KOPT-K1 (cell line): ENCODE data around the gene SLCO2B1.

Experiments used
- H3K27ac ChIP-seq: fragments of 200-600 bp; sonication (generic); 2 replicates; pipeline ENCODE4 v1.5.1; 2016; ENCODE audit warnings: antibody characterized with exemption, mild to moderate bottlenecking, low read depth, low read length; ENCODE audit not compliant: poor library complexity, severe bottlenecking
- H3K36me3 ChIP-seq: fragments of 200-600 bp; sonication (generic); 2 replicates; pipeline ENCODE4 v1.5.1; 2017; ENCODE audit warnings: antibody characterized with exemption, mild to moderate bottlenecking, low read length, moderate library complexity; ENCODE audit not compliant: insufficient read depth
- H3K9me3 ChIP-seq: fragments of 200-600 bp; sonication (generic); 2 replicates; pipeline ENCODE4 v1.5.1; 2017; ENCODE audit warnings: antibody characterized with exemption, low read length, mild to moderate bottlenecking; ENCODE audit not compliant: insufficient read depth, poor library complexity, severe bottlenecking

The SLCO2B1 gene

GRCh38 chr11:75152651-75153427 is 1.9 kb downstream of the SLCO2B1 start:
- no peaks in the 10 kb centered on the region for H3K36me3 ChIP-seq

GRCh38 chr11:75154646-75155569 is 4.0 kb downstream of the SLCO2B1 start:
- Histone ChIP-seq H3K36me3 (no peaks in the 10 kb centered on the region), H3K9me3 (no peaks in the 10 kb centered on the region), H3K27ac (no peak overlapping the region)

More at GRCh38 chr11:75152651-75153427, 1.9 kb downstream of the SLCO2B1 start:
- Histone ChIP-seq H3K27ac (no peak overlapping the region), H3K9me3 (no peaks in the 10 kb centered on the region)

GRCh38 chr11:75155570-75156422 is 4.9 kb downstream of the SLCO2B1 start:
- Histone ChIP-seq H3K36me3 (no peaks in the 10 kb centered on the region), H3K9me3 (peaks cover 8% of the 10 kb centered on the region), H3K27ac (no peak overlapping the region)

GRCh38 chr11:75158241-75158640 is 7.3 kb downstream of the SLCO2B1 start:
- Histone ChIP-seq H3K27ac (no peak overlapping the region), H3K9me3 (peaks cover 19% of the 10 kb centered on the region), H3K36me3 (no peaks in the 10 kb centered on the region)

GRCh38 chr11:75158696-75159150 is 7.8 kb downstream of the SLCO2B1 start:
- Histone ChIP-seq H3K36me3 (no peaks in the 10 kb centered on the region), H3K27ac (no peak overlapping the region), H3K9me3 (peaks cover 19% of the 10 kb centered on the region)

- H3K27ac ChIP-seq = no peak overlapping the region
- no peaks in the 10 kb centered on the region for H3K36me3 ChIP-seq
- H3K9me3 ChIP-seq = peaks cover 19% of the 10 kb centered on the region
Observed at GRCh38 chr11:75159151-75159953, 8.4 kb downstream of the SLCO2B1 start.

- no peaks in the 10 kb centered on the region for H3K36me3 ChIP-seq
- peaks cover 19% of the 10 kb centered on the region for H3K9me3 ChIP-seq
- no peak overlapping the region for H3K27ac ChIP-seq
Observed at GRCh38 chr11:75160220-75160757, 9.4 kb downstream of the SLCO2B1 start.

- H3K27ac ChIP-seq = no peak overlapping the region
- no peaks in the 10 kb centered on the region for H3K36me3 ChIP-seq
- H3K9me3 ChIP-seq = peaks cover 19% of the 10 kb centered on the region
Observed at GRCh38 chr11:75160880-75161279, 10.0 kb downstream of the SLCO2B1 start.

- Histone ChIP-seq H3K9me3 (peaks cover 19% of the 10 kb centered on the region), H3K27ac (no peak overlapping the region), H3K36me3 (no peaks in the 10 kb centered on the region)
Observed at GRCh38 chr11:75161506-75162095, 10.7 kb downstream of the SLCO2B1 start.

- Histone ChIP-seq H3K27ac (no peak overlapping the region), H3K36me3 (no peaks in the 10 kb centered on the region), H3K9me3 (peaks cover 19% of the 10 kb centered on the region)
Observed at GRCh38 chr11:75162954-75163353, 12.0 kb downstream of the SLCO2B1 start.

GRCh38 chr11:75163921-75164849 is 13.3 kb downstream of the SLCO2B1 start:
- Histone ChIP-seq H3K27ac (no peak overlapping the region), H3K36me3 (no peaks in the 10 kb centered on the region), H3K9me3 (peaks cover 19% of the 10 kb centered on the region)

- no peaks in the 10 kb centered on the region for H3K36me3 ChIP-seq
- H3K27ac ChIP-seq = no peak overlapping the region
- peaks cover 11% of the 10 kb centered on the region for H3K9me3 ChIP-seq
Observed at GRCh38 chr11:75165721-75166120, 14.8 kb downstream of the SLCO2B1 start.

GRCh38 chr11:75166791-75167190 is 15.9 kb downstream of the SLCO2B1 start:
- no peaks in the 10 kb centered on the region for H3K36me3 ChIP-seq

More at GRCh38 chr11:75166791-75167190, 15.9 kb downstream of the SLCO2B1 start:
- Histone ChIP-seq H3K9me3 (peaks cover under 1% of the 10 kb centered on the region), H3K27ac (no peak overlapping the region)
